Measurements from ENCODE around the gene ZNF385D.

DNA sequence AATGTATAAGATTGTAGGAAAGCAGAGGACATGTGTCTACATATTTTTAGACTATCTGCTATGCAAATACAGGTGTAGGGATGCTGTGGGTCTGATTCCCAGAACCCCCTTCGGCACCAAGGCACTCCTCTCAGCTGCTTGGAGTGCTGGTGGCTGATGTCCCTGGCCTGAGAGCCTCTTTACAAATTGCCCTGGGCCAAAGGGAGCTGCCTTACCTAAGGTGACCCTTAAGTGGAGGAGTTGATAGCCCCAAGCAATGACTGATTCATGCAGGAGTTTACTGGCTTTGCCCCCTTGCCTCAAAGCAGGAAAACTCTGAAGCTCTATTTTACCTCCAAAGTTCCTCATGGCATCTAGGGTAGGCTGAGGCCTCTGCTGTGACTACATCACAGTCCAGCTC lies 83.0 kb downstream of the ZNF385D start:
- TF ChIP-seq EZH2 (IDR thresholded peaks at IDR 0.05; ENCODE audit: borderline replicate concordance, low read depth, low read length, severe bottlenecking) (no peak), CTCF (IDR thresholded peaks at IDR 0.05; ENCODE audit: borderline replicate concordance, extremely low read depth, low read length, poor library complexity, severe bottlenecking) (no peak)
